HG03108 (cell line): Measurements from ENCODE around the gene CRYL1.
A peak's percentile ranks its signal among the peaks of the same experiment; 100 is the strongest.

Experiments
- ATAC-seq: cut with Tn5 transposase; IDR thresholded peaks from one replicate; pipeline ENCODE4 v1.9.1; 2021; ENCODE audit warnings: moderate library complexity; ENCODE audit not compliant: unreplicated experiment

Gene CRYL1

GRCh38 chr13:20534038-20534608 is 8.5 kb upstream of the CRYL1 start:
- no peak for ATAC-seq

DNA sequence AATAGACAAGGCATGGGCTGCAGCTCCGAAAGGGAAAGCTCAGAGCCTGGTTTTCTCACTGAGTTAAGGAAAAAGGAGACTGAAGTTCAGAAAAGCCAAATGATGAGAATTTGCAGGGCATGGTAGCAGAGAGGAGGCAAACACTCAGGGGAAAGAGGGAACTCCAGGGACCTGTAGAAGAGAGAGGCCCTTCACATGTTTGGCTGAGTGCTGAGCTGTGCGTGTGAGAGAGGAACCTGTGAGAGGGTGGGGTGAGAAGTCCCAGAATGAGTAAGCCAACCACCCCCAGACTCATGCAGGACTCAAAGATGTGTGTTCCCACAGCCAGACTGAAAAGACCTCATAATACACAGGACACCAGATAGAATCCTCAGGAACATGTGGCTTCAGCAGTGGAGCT is 2.8 kb upstream of the CRYL1 start:
- ATAC-seq = no peak

GRCh38 chr13:20526664-20527063 is 1.0 kb upstream of the CRYL1 start:
- no peak for ATAC-seq

- ATAC-seq = peak; percentile 21
Observed at GRCh38 chr13:20525144-20525600, 485 bp downstream of the CRYL1 start.

GRCh38 chr13:20521364-20522115 is 4.1 kb downstream of the CRYL1 start:
- no peak for ATAC-seq

- no peak for ATAC-seq
Observed at GRCh38 chr13:20519875-20520274, 5.8 kb downstream of the CRYL1 start.

GRCh38 chr13:20518660-20519100 is 7.0 kb downstream of the CRYL1 start:
- no peak for ATAC-seq

GRCh38 chr13:20514866-20515265 is 10.8 kb downstream of the CRYL1 start:
- ATAC-seq = no peak

GRCh38 chr13:20513466-20513995 is 12.1 kb downstream of the CRYL1 start:
- no peak for ATAC-seq

- no peak for ATAC-seq
Observed at GRCh38 chr13:20512042-20512683, 13.5 kb downstream of the CRYL1 start.

- no peak for ATAC-seq
Observed at GRCh38 chr13:20506696-20507095, 19.0 kb downstream of the CRYL1 start.

GRCh38 chr13:20505405-20506366 is 20.0 kb downstream of the CRYL1 start:
- ATAC-seq = no peak

- no peak for ATAC-seq
Observed at GRCh38 chr13:20503088-20504083, 22.3 kb downstream of the CRYL1 start.

DNA sequence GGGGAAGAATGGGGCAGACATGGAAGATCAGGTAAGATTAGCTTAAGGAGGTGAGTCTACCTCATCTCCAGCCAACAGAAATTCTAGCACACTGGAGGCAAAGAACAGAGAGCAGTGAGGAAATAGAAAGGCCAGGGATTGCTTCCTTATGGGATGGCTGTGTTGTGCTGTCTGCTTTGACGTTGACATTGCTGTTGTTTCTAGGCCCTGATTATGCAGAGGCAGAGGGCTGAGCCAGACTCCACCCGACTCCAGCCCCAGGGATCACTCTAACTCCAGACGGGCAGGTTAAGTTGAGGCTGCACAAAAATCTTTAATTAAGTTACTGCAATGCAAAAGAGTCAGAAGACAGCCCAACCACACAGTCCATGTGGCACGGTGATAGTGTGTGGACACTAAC is 24.1 kb downstream of the CRYL1 start:
- ATAC-seq = no peak

- no peak for ATAC-seq
Observed at GRCh38 chr13:20501120-20501519, 24.5 kb downstream of the CRYL1 start.

GRCh38 chr13:20499986-20500385 is 25.7 kb downstream of the CRYL1 start:
- ATAC-seq = no peak

DNA sequence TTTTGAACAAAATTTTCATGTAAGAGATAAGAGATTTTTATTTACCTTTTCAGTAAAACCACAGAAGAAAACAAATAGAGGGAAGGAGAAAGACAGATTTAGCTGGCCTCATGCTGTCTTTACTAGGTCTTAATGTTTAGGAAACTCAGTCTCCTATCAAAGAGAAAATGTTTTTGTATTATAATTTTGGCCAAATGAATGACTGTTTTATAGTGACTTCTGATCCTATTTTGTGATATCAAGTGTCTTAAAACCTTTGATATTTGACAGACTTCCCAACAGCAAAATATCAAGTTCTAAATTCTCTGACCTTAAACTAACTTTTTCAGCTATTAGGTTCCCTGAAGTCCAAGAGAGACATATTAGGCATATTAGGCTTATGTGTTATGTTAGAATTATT is 27.0 kb downstream of the CRYL1 start:
- ATAC-seq = no peak

DNA sequence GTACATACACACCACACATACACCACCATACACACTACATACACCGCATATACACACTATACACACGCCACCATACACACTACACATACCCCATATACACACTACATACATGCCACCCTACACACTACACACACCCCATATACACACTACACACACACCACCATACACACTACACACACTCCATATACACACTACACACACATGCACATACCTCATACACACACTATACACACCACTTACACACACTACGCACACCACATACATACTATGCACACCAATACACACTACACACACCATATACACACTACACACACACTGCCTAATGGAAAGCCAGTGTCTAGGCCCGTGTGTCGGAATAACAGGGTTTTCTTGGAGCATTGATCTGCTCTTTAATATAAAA is 27.5 kb downstream of the CRYL1 start:
- no peak for ATAC-seq

DNA sequence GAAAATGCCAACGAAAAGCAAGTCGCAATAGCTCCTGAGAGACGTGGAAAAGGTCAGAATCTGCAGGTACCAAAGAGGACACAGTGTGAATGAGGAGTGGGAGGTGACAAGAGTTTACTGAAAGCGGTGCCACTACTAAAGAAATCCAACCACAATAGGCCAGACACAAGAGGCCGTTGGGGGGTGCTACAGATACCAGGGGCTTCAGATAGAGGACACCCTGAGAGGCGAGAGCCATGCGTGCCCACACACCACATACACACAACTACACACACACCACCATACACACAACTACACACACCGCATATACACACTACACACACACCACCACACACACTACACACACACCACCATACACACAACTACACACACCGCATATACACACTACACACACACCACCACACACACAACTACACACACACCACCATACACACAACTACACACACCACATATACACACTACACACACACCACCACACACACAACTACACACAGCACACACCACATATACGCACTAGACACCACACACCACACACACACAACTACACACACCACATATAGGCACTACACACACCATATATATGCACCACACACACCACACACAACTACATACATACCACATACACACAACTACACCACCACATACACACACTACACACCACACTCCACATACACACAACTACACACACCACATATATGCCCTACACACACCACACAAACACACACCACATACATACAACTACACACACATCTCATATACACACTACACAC is 28.5 kb downstream of the CRYL1 start:
- ATAC-seq = no peak
